Measurements from ENCODE around the gene SLC5A1.

GRCh38 chr22:32063701-32064100 is 20.6 kb downstream of the SLC5A1 start:
- TF ChIP-seq CTCF (IDR thresholded peaks at IDR 0.05; ENCODE audit: insufficient read depth, low read length, poor library complexity, severe bottlenecking) (no peak), EZH2phosphoT487 (conservative IDR thresholded peaks at IDR 0.05; ENCODE audit: low read length) (no peak)

Measured in SU-DHL-6 (cell line).